Suprapubic skin (tissue), 4 donors: ENCODE data around the gene TM9SF4. TPM values are rescaled to one million over a fixed set of nuclear protein-coding genes. Genes with fewer than 3 reads are reported as not detected.

Experiments used
- DNase-seq, 2 donors: peaks; one replicate each; pipeline ENCODE4 v3.0.0-alpha.2; 2019; ENCODE audit warnings: low spot score in 2 of 2
- H3K27ac ChIP-seq: fragments of 200-600 bp; sonication (generic); one replicate; pipeline ENCODE4 v1.5.1; 2019
- H3K27me3 ChIP-seq: fragments of 200-600 bp; sonication (generic); one replicate; pipeline ENCODE4 v1.5.1; 2019
- H3K36me3 ChIP-seq: fragments of 200-600 bp; sonication (generic); one replicate; pipeline ENCODE4 v1.5.1; 2019
- H3K4me1 ChIP-seq: fragments of 200-600 bp; sonication (generic); one replicate; pipeline ENCODE4 v1.5.1; 2019
- H3K4me3 ChIP-seq: fragments of 200-600 bp; sonication (generic); one replicate; pipeline ENCODE4 v1.5.1; 2019; ENCODE audit warnings: mild to moderate bottlenecking
- H3K9me3 ChIP-seq: fragments of 200-600 bp; sonication (generic); one replicate; pipeline ENCODE4 v1.5.1; 2019
- EP300 ChIP-seq: sonication (generic); formaldehyde crosslinking; IDR thresholded peaks from one replicate; pipeline ENCODE4 v1.6.1; 2017; ENCODE audit warnings: antibody characterized with exemption
- POLR2A ChIP-seq, 2 donors: fragments of 450-650 bp; IDR thresholded peaks; one replicate each; pipeline ENCODE4 v1.6.1; 2017; ENCODE audit warnings: antibody characterized with exemption in 2 of 2, mild to moderate bottlenecking in 2 of 2, moderate library complexity in 2 of 2
- POLR2AphosphoS5 ChIP-seq, 3 donors: sonication (generic); formaldehyde crosslinking; IDR thresholded peaks; one replicate each; pipeline ENCODE4 v1.6.1; 2017; ENCODE audit warnings: antibody characterized with exemption in 3 of 3
- WGBS: methylation state at CpG from one replicate; pipeline ENCODE4 v1.1.5; 2018; 5-methylcytosine and 5-hydroxymethylcytosine counted together
- total RNA-seq, 4 donors: library from RNA; depleted of rRNA; stranded (reverse); fragments of >200 nt; gene quantifications; one replicate each; pipeline ENCODE4 v1.1.0, GENCODE V29; 2016
- TF ChIP-seq, protein P1 (sequence below), 2 donors: fragments of 200-600 bp in 1 of 2; fragments of 450-650 bp in 1 of 2; sonication (generic) in 1 of 2; IDR thresholded peaks; one replicate each; pipeline ENCODE4 v1.5.1; 2016 to 2019; ENCODE audit warnings: antibody characterized with exemption in 2 of 2, mild to moderate bottlenecking in 1 of 2, moderate library complexity in 1 of 2

Gene TM9SF4
- total RNA-seq, 4 donors from 2014 or later: 45.5 to 54.9 (median 51.6) TPM

- H3K9me3 ChIP-seq: no peaks in the 10 kb centered on the region
- 47% methylated on average over 2 of the region's 2 CpGs for WGBS
- H3K4me3 ChIP-seq: no peak overlapping the region
- no peak for TF ChIP-seq EP300
- no peak overlapping the region for H3K27ac ChIP-seq
- peaks cover 7% of the 10 kb centered on the region for H3K27me3 ChIP-seq
- H3K36me3 ChIP-seq: no peaks in the 10 kb centered on the region
- H3K4me1 ChIP-seq: no peaks in the 10 kb centered on the region
- DNase-seq: no peak
Observed at GRCh38 chr20:32068174-32068573, 41.3 kb upstream of the TM9SF4 start.

- no peak overlapping the region for H3K4me3 ChIP-seq
- H3K27ac ChIP-seq: no peak overlapping the region
- no peak for DNase-seq
- TF ChIP-seq POLR2A (IDR thresholded peaks at IDR 0.05) (no peak), EP300 (no peak), POLR2AphosphoS5 (IDR thresholded peaks at IDR 0.05) (no peak)
- TF ChIP-seq, protein P1, sequence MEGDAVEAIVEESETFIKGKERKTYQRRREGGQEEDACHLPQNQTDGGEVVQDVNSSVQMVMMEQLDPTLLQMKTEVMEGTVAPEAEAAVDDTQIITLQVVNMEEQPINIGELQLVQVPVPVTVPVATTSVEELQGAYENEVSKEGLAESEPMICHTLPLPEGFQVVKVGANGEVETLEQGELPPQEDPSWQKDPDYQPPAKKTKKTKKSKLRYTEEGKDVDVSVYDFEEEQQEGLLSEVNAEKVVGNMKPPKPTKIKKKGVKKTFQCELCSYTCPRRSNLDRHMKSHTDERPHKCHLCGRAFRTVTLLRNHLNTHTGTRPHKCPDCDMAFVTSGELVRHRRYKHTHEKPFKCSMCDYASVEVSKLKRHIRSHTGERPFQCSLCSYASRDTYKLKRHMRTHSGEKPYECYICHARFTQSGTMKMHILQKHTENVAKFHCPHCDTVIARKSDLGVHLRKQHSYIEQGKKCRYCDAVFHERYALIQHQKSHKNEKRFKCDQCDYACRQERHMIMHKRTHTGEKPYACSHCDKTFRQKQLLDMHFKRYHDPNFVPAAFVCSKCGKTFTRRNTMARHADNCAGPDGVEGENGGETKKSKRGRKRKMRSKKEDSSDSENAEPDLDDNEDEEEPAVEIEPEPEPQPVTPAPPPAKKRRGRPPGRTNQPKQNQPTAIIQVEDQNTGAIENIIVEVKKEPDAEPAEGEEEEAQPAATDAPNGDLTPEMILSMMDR (IDR thresholded peaks at IDR 0.05): no peak
- peaks cover 6% of the 10 kb centered on the region for H3K27me3 ChIP-seq
- H3K36me3 ChIP-seq: no peaks in the 10 kb centered on the region
- H3K4me1 ChIP-seq: no peaks in the 10 kb centered on the region
- H3K9me3 ChIP-seq: no peaks in the 10 kb centered on the region
Observed at GRCh38 chr20:32069711-32070110, 39.8 kb upstream of the TM9SF4 start.

- no peaks in the 10 kb centered on the region for H3K36me3 ChIP-seq
- no peak overlapping the region for H3K27ac ChIP-seq
- TF ChIP-seq, protein P1 (IDR thresholded peaks at IDR 0.05): no peak
- TF ChIP-seq POLR2A (IDR thresholded peaks at IDR 0.05) (no peak), POLR2AphosphoS5 (IDR thresholded peaks at IDR 0.05) (no peak), EP300 (no peak)
- H3K4me3 ChIP-seq: no peak overlapping the region
- no peak for DNase-seq
- H3K4me1 ChIP-seq: no peaks in the 10 kb centered on the region
- 86% methylated on average over 1 of the region's 1 CpG for WGBS
- peaks cover 6% of the 10 kb centered on the region for H3K27me3 ChIP-seq
- no peaks in the 10 kb centered on the region for H3K9me3 ChIP-seq
Observed at GRCh38 chr20:32070282-32070681, 39.2 kb upstream of the TM9SF4 start.

DNA sequence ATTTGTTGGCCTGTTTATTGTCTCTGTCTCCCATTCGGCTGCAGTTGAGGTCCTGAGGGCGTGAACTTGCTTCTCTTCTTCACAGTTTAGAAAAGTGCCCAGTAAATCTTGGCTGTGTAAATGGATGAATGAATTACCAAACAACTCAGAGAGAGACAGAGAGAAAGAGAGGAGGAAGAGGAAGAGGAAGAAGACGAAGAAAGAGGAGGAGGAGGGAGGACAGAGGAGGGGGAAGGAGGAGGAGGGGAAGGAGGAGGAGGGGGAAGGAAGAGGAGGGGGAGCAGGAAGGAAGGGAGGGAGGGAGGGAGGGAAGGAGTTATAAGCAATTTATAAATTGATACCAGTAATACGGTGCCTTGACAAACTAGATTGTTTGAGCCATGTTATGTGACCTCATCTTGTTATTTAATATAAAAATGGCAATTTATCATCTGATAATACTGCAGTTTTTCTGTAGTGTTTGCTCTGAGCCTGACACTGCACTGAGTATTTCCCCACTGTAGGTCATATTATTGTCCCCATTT is 38.8 kb upstream of the TM9SF4 start:
- DNase-seq: no peak
- Histone ChIP-seq H3K9me3 (no peaks in the 10 kb centered on the region), H3K4me1 (no peaks in the 10 kb centered on the region), H3K4me3 (no peak overlapping the region), H3K36me3 (no peaks in the 10 kb centered on the region), H3K27me3 (peaks cover 6% of the 10 kb centered on the region), H3K27ac (no peak overlapping the region)
- no peak for TF ChIP-seq POLR2AphosphoS5 (IDR thresholded peaks at IDR 0.05)
- TF ChIP-seq EP300: no peak
- TF ChIP-seq, protein P1 (IDR thresholded peaks at IDR 0.05): no peak
- TF ChIP-seq POLR2A (IDR thresholded peaks at IDR 0.05): no peak
- WGBS: 37% methylated on average over 4 of the region's 4 CpGs

DNA sequence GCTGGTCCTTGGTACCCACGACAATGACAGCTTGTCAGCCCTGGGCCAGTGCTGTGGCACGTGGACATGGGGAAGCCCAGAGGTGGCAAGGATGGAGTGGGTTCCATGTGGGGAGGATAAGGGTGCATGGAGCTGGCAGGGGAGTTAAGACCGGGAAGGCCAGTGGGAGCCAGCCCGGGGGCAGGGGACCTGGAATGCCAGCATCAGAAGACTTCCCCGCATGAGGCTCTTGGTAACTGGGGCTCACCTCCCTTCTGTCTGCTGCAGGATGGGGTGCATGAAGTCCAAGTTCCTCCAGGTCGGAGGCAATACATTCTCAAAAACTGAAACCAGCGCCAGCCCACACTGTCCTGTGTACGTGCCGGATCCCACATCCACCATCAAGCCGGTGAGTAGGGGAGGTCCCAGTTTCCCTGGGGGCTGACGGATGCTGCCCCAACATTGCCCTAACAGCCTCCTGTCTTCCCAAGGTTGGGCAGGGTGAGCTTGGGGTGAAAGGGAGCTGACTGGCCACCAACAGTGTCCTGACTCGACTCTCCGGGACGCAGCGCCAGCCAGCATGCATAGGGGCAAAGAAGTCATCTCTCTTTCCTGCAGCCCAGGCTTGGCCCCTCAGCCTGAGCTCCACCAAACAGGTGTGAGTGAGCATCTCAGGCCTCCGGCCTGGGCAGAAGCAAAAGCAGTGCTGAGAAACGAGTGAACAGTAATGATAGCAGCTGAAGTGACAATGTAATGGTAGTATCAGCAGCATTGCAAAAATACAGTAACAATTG is 37.9 kb upstream of the TM9SF4 start:
- Histone ChIP-seq H3K27ac (no peak overlapping the region), H3K36me3 (no peaks in the 10 kb centered on the region), H3K4me3 (no peak overlapping the region), H3K27me3 (peaks cover 6% of the 10 kb centered on the region), H3K4me1 (no peaks in the 10 kb centered on the region), H3K9me3 (no peaks in the 10 kb centered on the region)
- no peak for TF ChIP-seq POLR2A (IDR thresholded peaks at IDR 0.05)
- no peak for TF ChIP-seq POLR2AphosphoS5 (IDR thresholded peaks at IDR 0.05)
- TF ChIP-seq, protein P1 (IDR thresholded peaks at IDR 0.05): no peak
- no peak for TF ChIP-seq EP300
- 78% methylated on average over 14 of the region's 17 CpGs for WGBS
- DNase-seq: no peak
